Measurements from ENCODE around the gene FOXM1. TPM values are rescaled to one million over a fixed set of nuclear protein-coding genes. Genes with fewer than 3 reads are reported as not detected.

Gene FOXM1
- polyA plus RNA-seq, 2 donors: 11.6 to 13.8 TPM

- no peak overlapping the region for H3K27ac ChIP-seq (ENCODE audit: low read depth in 2 of 2, low read length in 1 of 2)
- H3K36me3 ChIP-seq (ENCODE audit: control insufficient read depth in 2 of 2, insufficient read depth in 2 of 2, low read length in 1 of 2): peaks cover 3 to 8% of the 10 kb centered on the region in 2 donors
- H3K4me1 ChIP-seq (ENCODE audit: control insufficient read depth in 2 of 2, insufficient read depth in 2 of 2, low read length in 1 of 2): no peaks in the 10 kb centered on the region
- H3K9me3 ChIP-seq (ENCODE audit: control insufficient read depth in 2 of 2, insufficient read depth in 1 of 2, low read depth in 1 of 2, low read length in 1 of 2): no peaks in the 10 kb centered on the region
- H3K4me3 ChIP-seq (ENCODE audit: low read depth in 1 of 2, low read length in 2 of 2): no peak overlapping the region
- H3K27me3 ChIP-seq (ENCODE audit: control insufficient read depth in 1 of 2, insufficient read depth in 2 of 2, low read length in 2 of 2): no peaks in the 10 kb centered on the region
- WGBS, 2 donors: 37 to 47% methylated on average over 5 of the region's 5 CpGs
Measured at GRCh38 chr12:2833327-2833726, 43.6 kb downstream of the FOXM1 start.

GRCh38 chr12:2832550-2833127, 44.3 kb downstream of the FOXM1 start:
- Histone ChIP-seq H3K4me1 (ENCODE audit: control insufficient read depth in 2 of 2, insufficient read depth in 2 of 2, low read length in 1 of 2) (no peaks in the 10 kb centered on the region), H3K27me3 (ENCODE audit: control insufficient read depth in 1 of 2, insufficient read depth in 2 of 2, low read length in 2 of 2) (no peaks in the 10 kb centered on the region), H3K4me3 (ENCODE audit: low read depth in 1 of 2, low read length in 2 of 2) (no peak overlapping the region), H3K36me3 (ENCODE audit: control insufficient read depth in 2 of 2, insufficient read depth in 2 of 2, low read length in 1 of 2) (peaks cover 8 to 10% of the 10 kb centered on the region in 2 donors), H3K9me3 (ENCODE audit: control insufficient read depth in 2 of 2, insufficient read depth in 1 of 2, low read depth in 1 of 2, low read length in 1 of 2) (no peaks in the 10 kb centered on the region), H3K27ac (ENCODE audit: low read depth in 2 of 2, low read length in 1 of 2) (no peak overlapping the region)
- 76 to 77% methylated on average over 6 of the region's 6 CpGs for WGBS, 2 donors

- H3K27ac ChIP-seq (ENCODE audit: low read depth in 2 of 2, low read length in 1 of 2): no peak overlapping the region
- H3K27me3 ChIP-seq (ENCODE audit: control insufficient read depth in 1 of 2, insufficient read depth in 2 of 2, low read length in 2 of 2): no peaks in the 10 kb centered on the region
- WGBS, 2 donors: 91% methylated on average over 6 of the region's 6 CpGs
- H3K36me3 ChIP-seq (ENCODE audit: control insufficient read depth in 2 of 2, insufficient read depth in 2 of 2, low read length in 1 of 2): peaks cover 17 to 37% of the 10 kb centered on the region in 2 donors
- no peaks in the 10 kb centered on the region for H3K9me3 ChIP-seq (ENCODE audit: control insufficient read depth in 2 of 2, insufficient read depth in 1 of 2, low read depth in 1 of 2, low read length in 1 of 2)
- no peaks in the 10 kb centered on the region for H3K4me1 ChIP-seq (ENCODE audit: control insufficient read depth in 2 of 2, insufficient read depth in 2 of 2, low read length in 1 of 2)
- H3K4me3 ChIP-seq (ENCODE audit: low read depth in 1 of 2, low read length in 2 of 2): no peak overlapping the region
Measured at GRCh38 chr12:2829275-2829674, 47.7 kb downstream of the FOXM1 start.

- H3K36me3 ChIP-seq (ENCODE audit: control insufficient read depth in 2 of 2, insufficient read depth in 2 of 2, low read length in 1 of 2): peaks cover 17 to 51% of the 10 kb centered on the region in 2 donors
- no peaks in the 10 kb centered on the region for H3K27me3 ChIP-seq (ENCODE audit: control insufficient read depth in 1 of 2, insufficient read depth in 2 of 2, low read length in 2 of 2)
- 86 to 93% methylated on average over 14 of the region's 14 CpGs for WGBS, 2 donors
Measured at GRCh38 chr12:2826721-2827515, 50.1 kb downstream of the FOXM1 start.

DNA sequence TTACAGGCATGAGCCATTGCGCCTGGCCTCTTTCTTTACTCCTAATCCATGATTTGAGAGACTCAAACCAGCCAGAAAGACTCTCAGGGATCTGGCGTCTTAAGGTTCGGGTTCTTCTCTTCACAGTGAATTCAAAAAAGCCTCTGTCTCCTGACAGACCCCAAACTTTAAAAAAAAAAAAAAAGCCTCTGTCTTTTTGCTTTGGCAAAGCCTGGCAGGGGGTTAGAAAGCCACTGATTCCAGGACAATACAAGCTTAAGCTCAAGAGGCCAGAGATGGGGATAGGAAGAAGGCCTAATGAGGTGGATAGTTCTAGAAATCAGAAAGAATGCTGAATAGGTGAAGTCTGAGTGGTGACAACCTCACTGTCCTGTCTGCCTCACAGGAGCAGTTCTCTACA, 50.9 kb downstream of the FOXM1 start:
- 93 to 94% methylated on average over 3 of the region's 3 CpGs for WGBS, 2 donors
- H3K9me3 ChIP-seq (ENCODE audit: control insufficient read depth in 2 of 2, insufficient read depth in 1 of 2, low read depth in 1 of 2, low read length in 1 of 2): no peaks in the 10 kb centered on the region

More at GRCh38 chr12:2826721-2827515, 50.1 kb downstream of the FOXM1 start:
- no peak overlapping the region for H3K4me3 ChIP-seq (ENCODE audit: low read depth in 1 of 2, low read length in 2 of 2)
- H3K9me3 ChIP-seq (ENCODE audit: control insufficient read depth in 2 of 2, insufficient read depth in 1 of 2, low read depth in 1 of 2, low read length in 1 of 2): no peaks in the 10 kb centered on the region
- H3K27ac ChIP-seq (ENCODE audit: low read depth in 2 of 2, low read length in 1 of 2): no peak overlapping the region
- H3K4me1 ChIP-seq (ENCODE audit: control insufficient read depth in 2 of 2, insufficient read depth in 2 of 2, low read length in 1 of 2): no peaks in the 10 kb centered on the region

DNA sequence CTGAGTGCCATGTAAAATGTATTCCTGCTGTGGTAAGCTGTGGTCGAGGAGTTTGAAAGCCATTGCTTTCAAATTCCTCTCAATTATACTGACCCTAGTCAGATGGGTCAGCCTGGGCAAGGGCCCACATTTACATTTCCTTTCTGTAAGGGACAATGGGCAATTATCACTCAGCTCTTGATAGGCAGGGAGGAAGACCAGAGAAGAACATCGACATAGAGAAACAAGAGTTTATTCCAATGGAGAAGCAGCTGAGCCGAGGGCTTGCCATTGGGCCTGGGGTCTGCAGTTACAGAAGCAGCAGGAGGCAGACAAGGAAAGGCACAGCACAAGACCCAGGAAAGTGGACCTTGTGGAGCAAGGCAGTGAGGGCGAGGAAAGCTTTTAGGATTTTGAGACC, 51.8 kb downstream of the FOXM1 start:
- H3K27me3 ChIP-seq (ENCODE audit: control insufficient read depth in 1 of 2, insufficient read depth in 2 of 2, low read length in 2 of 2): no peaks in the 10 kb centered on the region
- no peaks in the 10 kb centered on the region for H3K9me3 ChIP-seq (ENCODE audit: control insufficient read depth in 2 of 2, insufficient read depth in 1 of 2, low read depth in 1 of 2, low read length in 1 of 2)
- H3K27ac ChIP-seq (ENCODE audit: low read depth in 2 of 2, low read length in 1 of 2): no peak overlapping the region
- no peaks in the 10 kb centered on the region for H3K4me1 ChIP-seq (ENCODE audit: control insufficient read depth in 2 of 2, insufficient read depth in 2 of 2, low read length in 1 of 2)
- peaks cover 22 to 60% of the 10 kb centered on the region in 2 donors for H3K36me3 ChIP-seq (ENCODE audit: control insufficient read depth in 2 of 2, insufficient read depth in 2 of 2, low read length in 1 of 2)
- 78 to 79% methylated on average over 4 of the region's 4 CpGs for WGBS, 2 donors
- H3K4me3 ChIP-seq (ENCODE audit: low read depth in 1 of 2, low read length in 2 of 2): no peak overlapping the region

More for the DNA sequence above, 50.9 kb downstream of the FOXM1 start:
- Histone ChIP-seq H3K27me3 (ENCODE audit: control insufficient read depth in 1 of 2, insufficient read depth in 2 of 2, low read length in 2 of 2) (no peaks in the 10 kb centered on the region), H3K4me1 (ENCODE audit: control insufficient read depth in 2 of 2, insufficient read depth in 2 of 2, low read length in 1 of 2) (no peaks in the 10 kb centered on the region), H3K36me3 (ENCODE audit: control insufficient read depth in 2 of 2, insufficient read depth in 2 of 2, low read length in 1 of 2) (peaks cover 20 to 57% of the 10 kb centered on the region in 2 donors), H3K4me3 (ENCODE audit: low read depth in 1 of 2, low read length in 2 of 2) (no peak overlapping the region), H3K27ac (ENCODE audit: low read depth in 2 of 2, low read length in 1 of 2) (no peak overlapping the region)

- Histone ChIP-seq H3K9me3 (ENCODE audit: control insufficient read depth in 2 of 2, insufficient read depth in 1 of 2, low read depth in 1 of 2, low read length in 1 of 2) (no peaks in the 10 kb centered on the region), H3K27ac (ENCODE audit: low read depth in 2 of 2, low read length in 1 of 2) (no peak overlapping the region), H3K4me3 (ENCODE audit: low read depth in 1 of 2, low read length in 2 of 2) (no peak overlapping the region), H3K4me1 (ENCODE audit: control insufficient read depth in 2 of 2, insufficient read depth in 2 of 2, low read length in 1 of 2) (no peaks in the 10 kb centered on the region), H3K36me3 (ENCODE audit: control insufficient read depth in 2 of 2, insufficient read depth in 2 of 2, low read length in 1 of 2) (peaks cover 22 to 65% of the 10 kb centered on the region in 2 donors), H3K27me3 (ENCODE audit: control insufficient read depth in 1 of 2, insufficient read depth in 2 of 2, low read length in 2 of 2) (no peaks in the 10 kb centered on the region)
- WGBS, 2 donors: 76 to 78% methylated on average over 6 of the region's 6 CpGs
Measured at GRCh38 chr12:2824541-2824940, 52.4 kb downstream of the FOXM1 start.

DNA sequence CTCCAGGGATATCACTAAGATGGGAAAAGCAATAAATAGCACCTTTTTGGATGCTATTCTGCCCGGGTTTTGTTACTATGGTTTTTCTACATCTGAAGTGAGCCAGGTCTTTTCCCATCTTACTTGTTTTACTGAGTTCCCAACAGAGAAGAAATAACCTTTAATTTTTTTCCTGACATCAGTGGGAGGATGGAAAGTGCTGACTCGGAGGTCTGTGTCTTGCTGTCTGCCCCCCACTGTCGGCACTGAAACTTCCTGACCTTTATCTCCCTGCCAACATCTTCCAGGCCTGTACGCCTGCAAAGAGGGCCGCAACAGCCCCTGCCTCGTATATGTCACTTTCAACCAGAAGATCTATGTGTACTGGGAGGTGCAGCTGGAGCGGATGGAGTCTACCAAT, 53.5 kb downstream of the FOXM1 start:
- peaks cover 22 to 69% of the 10 kb centered on the region in 2 donors for H3K36me3 ChIP-seq (ENCODE audit: control insufficient read depth in 2 of 2, insufficient read depth in 2 of 2, low read length in 1 of 2)
- no peak overlapping the region for H3K27ac ChIP-seq (ENCODE audit: low read depth in 2 of 2, low read length in 1 of 2)

GRCh38 chr12:2820432-2820831, 56.5 kb downstream of the FOXM1 start:
- H3K27ac ChIP-seq (ENCODE audit: low read depth in 2 of 2, low read length in 1 of 2): no peak overlapping the region
- 82 to 87% methylated on average over 8 to 9 of the region's 9 CpGs for WGBS, 2 donors
- H3K36me3 ChIP-seq (ENCODE audit: control insufficient read depth in 2 of 2, insufficient read depth in 2 of 2, low read length in 1 of 2): peaks cover 16 to 58% of the 10 kb centered on the region in 2 donors
- H3K4me3 ChIP-seq (ENCODE audit: low read depth in 1 of 2, low read length in 2 of 2): no peak overlapping the region
- H3K27me3 ChIP-seq (ENCODE audit: control insufficient read depth in 1 of 2, insufficient read depth in 2 of 2, low read length in 2 of 2): no peaks in the 10 kb centered on the region
- H3K9me3 ChIP-seq (ENCODE audit: control insufficient read depth in 2 of 2, insufficient read depth in 1 of 2, low read depth in 1 of 2, low read length in 1 of 2): no peaks in the 10 kb centered on the region
- no peaks in the 10 kb centered on the region for H3K4me1 ChIP-seq (ENCODE audit: control insufficient read depth in 2 of 2, insufficient read depth in 2 of 2, low read length in 1 of 2)

More for the DNA sequence above, 53.5 kb downstream of the FOXM1 start:
- Histone ChIP-seq H3K9me3 (ENCODE audit: control insufficient read depth in 2 of 2, insufficient read depth in 1 of 2, low read depth in 1 of 2, low read length in 1 of 2) (no peaks in the 10 kb centered on the region), H3K27me3 (ENCODE audit: control insufficient read depth in 1 of 2, insufficient read depth in 2 of 2, low read length in 2 of 2) (no peaks in the 10 kb centered on the region), H3K4me3 (ENCODE audit: low read depth in 1 of 2, low read length in 2 of 2) (no peak overlapping the region), H3K4me1 (ENCODE audit: control insufficient read depth in 2 of 2, insufficient read depth in 2 of 2, low read length in 1 of 2) (no peaks in the 10 kb centered on the region)
- 83 to 87% methylated on average over 7 of the region's 7 CpGs for WGBS, 2 donors
